HG03066 (cell line): Measurements from ENCODE around the gene TRAPPC1.
A peak's percentile ranks its signal among the peaks of the same experiment; 100 is the strongest.
"Not testable (repeated sequence)": the region's sequence is repeated elsewhere in the genome, so short reads cannot be mapped to it uniquely, and the experiment has no call there.

ENCODE experiments used
- ATAC-seq: cut with Tn5 transposase; IDR thresholded peaks from one replicate; pipeline ENCODE4 v1.9.1; 2021; ENCODE audit warnings: low read depth; ENCODE audit not compliant: unreplicated experiment

TRAPPC1 gene

DNA sequence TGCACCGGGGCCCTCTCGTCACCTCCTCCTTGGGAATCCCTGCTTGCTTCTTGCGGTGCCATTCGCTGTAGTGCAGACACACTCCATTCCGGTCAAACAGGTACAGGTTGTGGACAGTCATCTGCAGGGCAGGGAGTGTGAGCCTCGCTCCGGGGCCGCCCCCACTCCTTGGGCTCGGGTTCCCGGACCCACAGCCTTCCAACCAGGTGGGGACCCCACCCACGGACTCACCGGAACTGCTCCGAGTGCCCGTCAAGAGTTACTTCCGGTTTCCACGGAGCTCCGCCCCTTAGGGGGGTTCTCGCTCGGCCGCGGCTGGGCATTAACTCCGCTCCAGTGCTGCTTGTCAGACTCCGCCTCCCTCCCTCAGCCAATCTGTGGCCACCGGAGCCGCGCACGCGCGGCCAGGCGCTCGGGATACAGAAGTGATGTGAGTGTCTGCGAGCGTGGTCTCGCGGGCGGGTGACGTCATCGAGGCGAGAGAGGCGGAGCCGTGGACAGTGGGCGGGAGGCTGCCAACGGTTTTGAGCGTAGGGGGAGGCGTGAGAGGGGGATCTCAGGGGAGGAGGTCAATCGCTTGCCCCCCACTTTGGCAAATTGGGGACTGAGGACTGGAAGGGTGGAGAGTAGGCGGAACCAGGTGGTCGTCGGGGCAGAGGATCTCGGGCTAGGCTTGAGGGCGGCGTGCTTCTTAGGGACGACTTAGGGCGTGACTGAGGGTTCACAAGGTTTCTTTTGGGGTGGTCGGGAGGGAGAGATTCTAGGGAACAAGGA, at the start of gene TRAPPC1, which contains the start of gene CNTROB:
TSS of gene TRAPPC1 (minus strand) at position 238 of the 774 bp plus-strand sequence. CDS start at position 121, 117 bp downstream.
TSS of gene CNTROB (plus strand) at position 498 of the 774 bp plus-strand sequence. CDS start 874 bp downstream, outside the sequence.
- ATAC-seq = peak; percentile 84

GRCh38 chr17:7977805-7978204, 46.1 kb upstream of the TRAPPC1 start:
- ATAC-seq = no peak

DNA sequence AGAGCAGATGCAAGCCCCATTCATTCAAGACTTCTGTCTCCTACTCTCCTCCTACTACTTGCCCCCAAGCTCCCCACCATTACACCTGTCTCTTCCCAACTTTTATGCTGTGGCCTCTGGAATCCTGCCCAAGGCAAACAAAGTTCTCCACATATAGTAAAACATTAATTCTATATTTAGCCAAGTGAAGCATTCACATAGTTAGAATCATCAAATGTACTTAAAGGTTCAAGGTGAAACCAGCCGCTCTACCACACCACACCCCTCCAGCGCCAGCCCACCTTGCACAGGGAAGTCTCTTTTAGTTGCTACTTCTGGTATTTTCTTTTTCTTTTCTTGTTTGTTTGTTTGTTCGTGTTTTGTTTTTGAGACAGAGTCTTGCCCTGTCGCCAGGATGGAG, 45.3 kb upstream of the TRAPPC1 start:
- no peak for ATAC-seq

DNA sequence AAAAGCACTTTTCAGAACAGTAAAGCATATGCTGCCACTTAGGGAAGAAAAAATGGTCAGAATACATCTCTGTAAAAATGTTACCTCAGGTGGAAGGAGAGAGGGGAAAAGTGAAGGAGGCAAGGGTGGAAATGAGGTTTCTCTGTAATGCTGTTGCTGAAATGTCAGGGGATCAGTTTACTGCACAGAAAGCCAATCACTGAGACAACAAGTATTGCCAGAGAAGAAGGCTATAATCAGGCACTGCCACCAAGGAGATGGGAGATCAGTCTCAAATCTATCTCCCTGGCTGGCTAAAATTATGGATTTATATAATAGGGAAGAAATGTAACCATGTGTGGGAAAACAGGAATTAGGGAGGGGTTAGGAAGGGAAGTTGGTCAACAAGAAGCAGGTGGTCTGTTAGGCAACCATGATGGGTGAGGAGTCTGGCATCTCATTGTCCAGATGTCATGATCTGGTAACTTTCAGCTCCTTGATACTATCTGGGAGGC, 42.9 kb upstream of the TRAPPC1 start:
- ATAC-seq = no peak

DNA sequence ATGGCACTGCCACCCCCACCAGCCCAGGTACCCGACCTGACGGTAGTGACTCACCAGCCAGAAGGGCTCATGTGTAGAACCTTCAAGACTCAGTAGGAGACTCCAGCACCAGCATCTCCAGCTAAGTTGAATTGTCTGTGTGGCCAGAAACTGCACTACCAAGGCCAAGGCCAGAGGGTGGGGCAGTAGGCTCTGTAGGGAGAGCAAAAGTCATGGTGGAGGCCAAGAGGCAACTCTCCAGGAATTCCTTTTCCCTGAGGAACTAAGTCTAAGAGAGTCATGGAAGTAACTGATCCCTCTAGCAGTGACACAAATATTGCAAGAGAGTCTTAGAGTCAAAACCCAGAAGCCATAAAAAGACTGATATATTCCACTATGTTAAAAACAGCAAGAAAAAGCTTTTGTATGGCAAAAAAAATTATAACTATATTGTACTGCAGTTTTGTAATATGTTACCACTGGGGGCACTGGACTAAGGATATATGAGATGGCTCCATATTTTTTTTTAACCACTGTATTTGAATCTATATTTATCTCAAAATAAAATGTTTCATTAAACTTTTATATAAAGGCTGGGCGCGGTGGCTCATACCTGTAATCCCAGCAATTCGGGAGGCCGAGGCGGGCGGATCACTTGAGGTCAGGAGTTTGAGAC, 40.5 kb upstream of the TRAPPC1 start:
- ATAC-seq = no peak

DNA sequence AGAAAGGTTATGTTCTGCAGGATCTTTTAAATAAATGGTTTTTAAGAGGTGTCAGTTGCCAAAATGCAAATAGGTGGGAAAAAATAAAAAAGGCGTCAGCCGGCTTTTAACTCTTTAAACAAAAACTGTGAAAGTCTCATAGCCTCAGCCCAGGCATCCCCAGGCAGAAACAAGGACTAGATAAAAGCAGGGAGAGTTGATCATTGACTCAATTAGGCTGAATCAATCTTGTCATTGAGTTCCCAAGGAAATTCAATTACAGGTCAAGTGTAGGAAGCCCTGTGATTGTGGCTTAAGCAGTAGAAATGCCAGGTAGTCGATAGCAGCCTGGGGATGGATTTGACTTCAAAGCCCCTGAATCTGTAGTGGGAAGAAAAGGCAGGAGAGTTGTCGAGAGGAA, 39.9 kb upstream of the TRAPPC1 start:
- ATAC-seq = no peak

GRCh38 chr17:7969433-7969832, 37.7 kb upstream of the TRAPPC1 start:
- no peak for ATAC-seq

GRCh38 chr17:7967751-7968150, 36.0 kb upstream of the TRAPPC1 start:
- ATAC-seq = no peak

GRCh38 chr17:7961421-7961820, 29.7 kb upstream of the TRAPPC1 start:
- ATAC-seq = no peak

- no peak for ATAC-seq
Measured at GRCh38 chr17:7959503-7960253, 27.9 kb upstream of the TRAPPC1 start.

DNA sequence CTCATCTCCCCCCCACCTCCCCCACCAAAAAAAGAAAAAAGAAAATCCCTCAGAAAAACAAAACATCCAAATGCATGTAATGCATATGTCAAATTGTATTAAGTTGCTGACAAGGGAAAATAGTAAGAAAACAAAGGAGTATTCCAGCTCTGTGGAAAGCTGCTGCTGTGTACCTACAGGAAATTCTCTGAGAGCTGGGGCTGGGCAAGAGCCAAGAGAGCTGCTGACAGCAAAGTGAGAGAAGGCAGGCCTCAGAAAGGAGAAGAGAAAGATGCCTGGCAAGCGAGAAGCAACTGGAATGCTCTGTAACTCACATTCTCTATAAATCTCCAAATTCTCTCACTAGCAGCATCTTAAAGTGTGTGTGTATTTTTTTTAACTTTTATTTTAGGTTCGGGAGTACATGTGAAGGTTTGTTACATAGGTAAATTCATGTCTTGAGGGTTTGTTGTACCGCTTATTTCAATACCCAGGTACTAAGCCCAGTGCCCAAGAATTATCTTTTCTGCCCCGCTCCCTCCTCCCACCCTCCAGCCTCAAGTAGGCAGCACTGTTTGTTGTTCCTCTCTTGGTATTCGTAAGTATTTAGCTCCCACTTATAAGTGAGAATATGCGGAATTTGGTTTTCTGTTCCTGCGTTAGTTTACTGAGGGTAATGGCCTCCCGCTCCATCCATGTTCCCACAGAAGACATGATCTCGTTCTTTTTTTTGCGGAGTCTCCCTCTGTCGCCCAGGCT, 24.7 kb upstream of the TRAPPC1 start:
- no peak for ATAC-seq

- no peak for ATAC-seq
Measured at GRCh38 chr17:7955414-7956227, 23.9 kb upstream of the TRAPPC1 start.

GRCh38 chr17:7953266-7953665, 21.5 kb upstream of the TRAPPC1 start:
- not testable (repeated sequence) for ATAC-seq

- no peak for ATAC-seq
Measured at GRCh38 chr17:7951143-7951792, 19.5 kb upstream of the TRAPPC1 start.

DNA sequence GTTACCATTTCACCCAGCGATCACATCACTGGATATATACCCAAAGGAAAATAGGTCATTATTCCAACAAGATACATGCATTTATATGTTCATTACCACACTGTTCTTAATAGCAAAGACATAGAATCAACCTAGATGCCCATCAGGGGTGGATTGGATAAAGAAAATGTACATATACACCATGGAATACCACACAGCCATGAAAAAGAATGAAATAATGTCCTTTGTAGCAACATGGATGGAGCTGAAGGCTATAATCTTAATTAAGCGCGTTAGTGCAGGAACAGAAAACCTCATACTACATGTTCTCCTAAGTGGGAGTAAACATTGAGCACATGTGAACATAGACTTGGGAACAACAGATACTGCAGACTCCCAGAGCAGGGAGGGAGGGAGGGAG, 18.8 kb upstream of the TRAPPC1 start:
- no peak for ATAC-seq

GRCh38 chr17:7947651-7948050, 15.9 kb upstream of the TRAPPC1 start:
- ATAC-seq = no peak

GRCh38 chr17:7946441-7946840, 14.7 kb upstream of the TRAPPC1 start:
- ATAC-seq = no peak

GRCh38 chr17:7945651-7946050, 13.9 kb upstream of the TRAPPC1 start:
- ATAC-seq = no peak

DNA sequence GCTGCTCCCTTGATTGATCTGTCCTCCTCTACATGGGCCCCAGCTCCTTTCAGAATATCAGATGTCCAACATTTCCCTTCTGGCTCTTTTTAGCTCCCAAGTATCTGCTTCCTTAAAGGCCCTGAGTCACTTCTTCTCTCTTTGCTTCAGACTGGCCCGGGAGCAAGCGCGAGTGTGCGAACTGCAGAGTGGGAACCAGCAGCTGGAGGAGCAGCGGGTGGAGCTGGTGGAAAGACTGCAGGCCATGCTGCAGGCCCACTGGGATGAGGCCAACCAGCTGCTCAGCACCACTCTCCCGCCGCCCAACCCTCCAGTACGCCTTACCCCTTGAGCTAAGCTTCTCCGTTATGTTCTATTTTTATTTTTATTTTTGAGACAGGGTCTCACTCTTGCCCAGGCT, 12.6 kb upstream of the TRAPPC1 start:
- ATAC-seq = no peak
